Measurements from ENCODE around the gene TOGARAM1.
"Not testable (repeated sequence)": the region's sequence is repeated elsewhere in the genome, so short reads cannot be mapped to it uniquely, and the experiment has no call there.

The TOGARAM1 gene

GRCh38 chr14:45051180-45051579 is 89.2 kb downstream of the TOGARAM1 start:
- no peak for DNase-seq

GRCh38 chr14:45051896-45052295 is 89.9 kb downstream of the TOGARAM1 start:
- no peak for DNase-seq

GRCh38 chr14:45057349-45057748 is 95.4 kb downstream of the TOGARAM1 start:
- DNase-seq, result no peak

- DNase-seq, result no peak
These were observed 95.9 kb downstream of the TOGARAM1 start for GRCh38 chr14:45057881-45058364.

GRCh38 chr14:45060551-45060950 is 98.6 kb downstream of the TOGARAM1 start:
- DNase-seq, result no peak

GRCh38 chr14:45065540-45065939 is 103.5 kb downstream of the TOGARAM1 start:
- DNase-seq, result no peak

GRCh38 chr14:45065956-45066355 is 104.0 kb downstream of the TOGARAM1 start:
- DNase-seq, result no peak

- DNase-seq, result no peak
These were observed 104.7 kb downstream of the TOGARAM1 start for GRCh38 chr14:45066667-45067066.

GRCh38 chr14:45068396-45068795 is 106.4 kb downstream of the TOGARAM1 start:
- DNase-seq, result no peak

- DNase-seq, result no peak
These were observed 108.2 kb downstream of the TOGARAM1 start for GRCh38 chr14:45070215-45070614.

GRCh38 chr14:45072126-45072525 is 110.1 kb downstream of the TOGARAM1 start:
- no peak for DNase-seq

- DNase-seq, result no peak
These were observed 111.4 kb downstream of the TOGARAM1 start for GRCh38 chr14:45073231-45073879.

- no peak for DNase-seq
These were observed 116.3 kb downstream of the TOGARAM1 start for GRCh38 chr14:45078323-45078722.

GRCh38 chr14:45080416-45080968 is 118.5 kb downstream of the TOGARAM1 start:
- not testable (repeated sequence) for DNase-seq

GRCh38 chr14:45081096-45081495 is 119.1 kb downstream of the TOGARAM1 start:
- DNase-seq, result not testable (repeated sequence)

GRCh38 chr14:45082420-45082819 is 120.4 kb downstream of the TOGARAM1 start:
- DNase-seq, result no peak

- no peak for DNase-seq
These were observed 121.6 kb downstream of the TOGARAM1 start for GRCh38 chr14:45083617-45083975.

GRCh38 chr14:45083976-45084722 is 122.2 kb downstream of the TOGARAM1 start, which contains the start of gene PRPF39:
TSS of gene PRPF39 (plus strand) at chr14:45084116. CDS start at chr14:45095240, 11,124 bp downstream.
- peak; percentile 94 for DNase-seq

GRCh38 chr14:45084946-45085346 is 123.0 kb downstream of the TOGARAM1 start:
- DNase-seq, result no peak

- no peak for DNase-seq
These were observed 127.8 kb downstream of the TOGARAM1 start for GRCh38 chr14:45089813-45090212.

GRCh38 chr14:45091710-45092109 is 129.7 kb downstream of the TOGARAM1 start:
- no peak for DNase-seq

GRCh38 chr14:45094275-45094674 is 132.3 kb downstream of the TOGARAM1 start:
- DNase-seq, result no peak

- no peak for DNase-seq
These were observed 133.2 kb downstream of the TOGARAM1 start for GRCh38 chr14:45095143-45095542.

GRCh38 chr14:45096218-45096617 is 134.2 kb downstream of the TOGARAM1 start:
- DNase-seq, result no peak

Measured in activated gamma-delta T cell treated with Interleukin-2 at 50 U/mL for 16 hours (primary cell).